Renal cortical epithelial cell (primary cell): ENCODE data around the gene FLNC. TPM values are rescaled to one million over a fixed set of nuclear protein-coding genes. Genes with fewer than 3 reads are reported as not detected.
A peak's percentile ranks its signal among the peaks of the same experiment; 100 is the strongest.

Experiments used
- DNase-seq: peaks from one replicate; pipeline ENCODE4 v3.0.0-alpha.2; 2011; ENCODE audit warnings: low read depth
- total RNA-seq: library from RNA; depleted of rRNA; stranded (reverse); fragments of >200 nt; gene quantifications from 2 replicates; pipeline ENCODE4 v1.2.3, GENCODE V29; 2014

The FLNC gene
- total RNA-seq, 1 donor from 2014 or later: 56.7 TPM

DNA sequence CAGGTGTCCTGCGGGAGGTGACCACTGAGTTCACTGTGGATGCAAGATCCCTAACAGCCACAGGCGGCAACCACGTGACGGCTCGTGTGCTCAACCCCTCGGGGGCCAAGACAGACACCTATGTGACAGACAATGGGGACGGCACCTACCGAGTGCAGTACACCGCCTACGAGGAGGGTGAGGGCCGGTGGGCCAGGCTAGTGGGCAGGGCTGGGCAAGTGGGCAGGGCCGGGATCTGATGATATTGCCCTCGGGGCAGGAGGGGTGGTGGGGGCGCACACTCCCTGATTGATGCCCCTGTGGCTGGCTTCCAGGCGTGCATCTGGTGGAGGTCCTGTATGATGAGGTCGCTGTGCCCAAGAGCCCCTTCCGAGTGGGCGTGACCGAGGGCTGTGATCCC, 15.8 kb downstream of the FLNC start:
- no peak for DNase-seq

DNA sequence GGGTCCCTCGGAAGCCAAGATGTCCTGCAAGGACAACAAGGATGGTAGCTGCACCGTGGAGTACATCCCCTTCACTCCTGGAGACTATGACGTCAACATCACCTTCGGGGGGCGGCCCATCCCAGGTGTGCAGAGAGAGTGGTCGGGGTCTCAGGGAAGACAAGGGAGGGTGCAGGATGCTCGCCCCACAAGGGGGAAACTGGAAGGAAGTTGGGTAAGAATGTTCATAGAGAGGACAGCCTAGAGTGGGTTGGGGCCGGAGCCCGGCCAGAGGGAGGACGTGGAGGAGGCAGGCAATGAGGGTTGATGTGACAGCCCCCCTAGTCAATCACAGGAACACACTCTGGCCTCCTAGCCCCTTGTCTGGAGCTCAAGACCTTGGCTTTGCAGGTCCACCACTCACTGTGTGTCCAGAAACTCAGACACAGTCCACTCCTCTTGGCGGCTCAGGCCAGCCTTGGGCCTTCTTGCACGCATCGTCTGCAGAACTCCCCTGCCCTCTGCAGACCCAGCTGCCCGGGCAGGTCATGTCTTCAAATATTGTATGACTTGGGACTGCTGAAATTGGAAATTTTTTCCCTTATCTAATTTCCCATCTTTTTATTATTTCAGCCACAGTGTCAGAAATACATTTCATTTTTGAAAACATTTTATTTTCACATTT, 16.7 kb downstream of the FLNC start:
- no peak for DNase-seq

DNA sequence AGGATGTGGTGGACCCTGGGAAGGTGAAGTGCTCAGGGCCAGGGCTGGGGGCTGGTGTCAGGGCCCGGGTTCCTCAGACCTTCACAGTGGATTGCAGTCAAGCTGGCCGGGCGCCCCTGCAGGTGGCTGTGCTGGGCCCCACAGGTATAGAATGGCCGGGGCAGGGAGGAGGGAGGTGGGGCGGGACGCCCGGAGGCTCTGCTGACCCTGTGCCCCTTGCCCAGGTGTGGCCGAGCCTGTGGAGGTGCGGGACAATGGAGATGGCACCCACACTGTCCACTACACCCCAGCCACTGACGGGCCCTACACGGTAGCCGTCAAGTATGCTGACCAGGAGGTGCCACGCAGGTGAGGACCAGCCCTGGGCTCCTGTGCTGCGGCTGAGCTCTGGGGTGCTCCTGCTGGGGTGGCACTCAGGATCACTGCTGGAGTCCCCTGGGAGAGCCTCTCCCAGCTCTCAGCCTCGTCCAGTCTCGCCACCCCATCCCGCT, 17.6 kb downstream of the FLNC start:
- DNase-seq: no peak

DNA sequence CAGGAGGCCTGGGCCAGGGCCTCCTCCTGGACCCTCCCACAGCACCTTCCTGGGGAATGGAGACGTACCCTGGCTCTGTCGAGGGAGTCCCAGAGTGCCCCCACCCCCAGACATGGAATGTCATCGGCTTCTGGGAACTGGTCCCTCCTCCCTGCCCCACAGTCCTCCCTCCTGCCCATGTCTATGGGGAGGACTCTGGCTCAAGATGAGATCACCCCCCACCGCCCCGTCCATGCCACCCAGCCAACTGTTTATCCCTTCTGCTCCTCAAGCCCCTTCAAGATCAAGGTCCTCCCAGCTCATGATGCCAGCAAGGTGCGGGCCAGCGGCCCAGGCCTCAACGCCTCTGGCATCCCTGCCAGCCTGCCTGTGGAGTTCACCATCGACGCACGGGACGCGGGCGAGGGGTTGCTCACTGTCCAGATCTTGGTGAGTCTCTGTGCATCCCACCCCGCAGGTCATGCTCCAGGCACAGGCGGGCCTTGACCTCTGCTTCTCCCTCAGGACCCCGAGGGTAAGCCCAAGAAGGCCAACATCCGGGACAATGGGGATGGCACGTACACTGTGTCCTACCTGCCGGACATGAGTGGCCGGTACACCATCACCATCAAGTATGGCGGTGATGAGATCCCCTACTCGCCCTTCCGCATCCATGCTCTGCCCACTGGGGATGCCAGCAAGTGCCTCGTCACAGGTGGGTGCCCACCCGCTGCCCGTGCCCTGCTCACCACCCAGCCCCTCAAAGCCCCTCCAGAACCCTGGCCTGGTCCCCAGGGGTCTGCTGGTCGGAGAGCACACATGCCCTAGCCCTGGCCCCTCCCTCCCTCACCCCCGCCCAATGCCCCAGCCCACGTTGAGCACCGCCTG, 18.3 kb downstream of the FLNC start:
- DNase-seq: no peak

DNA sequence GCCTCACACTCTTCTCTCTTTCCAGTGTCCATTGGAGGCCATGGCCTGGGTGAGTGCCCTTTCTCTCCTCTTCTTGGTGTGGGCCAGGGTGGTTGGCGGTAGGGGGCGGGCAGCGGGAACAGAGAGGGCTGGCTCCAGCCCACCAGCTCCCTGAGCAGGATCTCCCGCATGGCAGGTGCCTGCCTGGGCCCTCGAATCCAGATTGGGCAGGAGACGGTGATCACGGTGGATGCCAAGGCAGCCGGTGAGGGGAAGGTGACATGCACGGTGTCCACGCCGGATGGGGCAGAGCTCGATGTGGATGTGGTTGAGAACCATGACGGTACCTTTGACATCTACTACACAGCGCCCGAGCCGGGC, 18.9 kb downstream of the FLNC start:
- no peak for DNase-seq

DNA sequence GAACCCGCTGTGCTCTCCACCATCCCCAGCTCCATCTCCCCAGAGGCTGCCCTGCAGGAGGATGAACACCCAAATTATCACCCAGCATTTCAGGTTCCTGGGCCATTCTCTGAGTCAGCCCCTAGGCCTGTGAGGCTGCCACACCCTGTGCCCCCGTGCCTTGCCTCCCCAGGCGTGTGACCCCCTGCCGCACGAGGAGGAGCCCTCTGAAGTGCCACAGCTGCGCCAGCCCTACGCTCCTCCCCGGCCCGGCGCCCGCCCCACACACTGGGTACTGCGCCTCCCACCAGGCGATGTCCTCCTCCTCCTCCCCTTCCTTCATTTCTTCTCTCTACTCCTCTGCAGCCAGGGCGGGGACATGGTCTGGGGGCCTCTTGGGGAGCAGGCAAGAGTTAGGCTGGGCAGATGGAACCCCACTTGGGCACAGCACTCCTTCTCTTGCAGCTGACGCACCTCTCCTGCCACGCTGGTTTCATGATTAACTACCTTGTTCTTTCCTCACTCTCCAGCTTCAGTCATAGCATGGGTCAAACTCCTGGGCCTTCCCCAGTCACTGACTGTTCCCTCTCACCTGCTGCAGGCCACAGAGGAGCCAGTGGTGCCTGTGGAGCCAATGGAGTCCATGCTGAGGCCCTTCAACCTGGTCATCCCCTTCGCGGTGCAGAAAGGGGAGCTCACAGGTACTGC, 19.7 kb downstream of the FLNC start:
- DNase-seq: peak; percentile 73

DNA sequence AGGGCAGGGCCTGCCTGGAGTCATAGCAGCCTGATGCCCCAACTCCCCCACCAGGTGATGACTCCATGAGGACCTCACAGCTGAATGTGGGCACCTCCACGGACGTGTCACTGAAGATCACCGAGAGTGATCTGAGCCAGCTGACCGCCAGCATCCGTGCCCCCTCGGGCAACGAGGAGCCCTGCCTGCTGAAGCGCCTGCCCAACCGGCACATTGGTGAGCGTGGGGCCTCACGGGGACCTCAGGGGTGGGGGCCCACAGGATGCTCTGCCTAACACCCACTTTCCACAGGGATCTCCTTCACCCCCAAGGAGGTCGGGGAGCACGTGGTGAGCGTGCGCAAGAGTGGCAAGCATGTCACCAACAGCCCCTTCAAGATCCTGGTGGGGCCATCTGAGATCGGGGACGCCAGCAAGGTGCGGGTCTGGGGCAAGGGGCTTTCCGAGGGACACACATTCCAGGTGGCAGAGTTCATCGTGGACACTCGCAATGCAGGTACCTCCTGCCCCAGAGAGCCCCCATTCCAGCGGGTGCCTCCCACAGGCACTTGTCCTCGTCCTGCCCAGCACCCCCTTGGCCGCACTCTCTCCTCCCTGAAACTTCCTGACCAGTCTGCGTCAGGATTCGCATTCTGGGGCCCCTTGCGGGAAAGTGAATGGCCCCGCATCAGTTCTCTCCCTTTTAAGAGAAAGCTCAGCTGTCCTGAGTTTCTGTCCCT, 22.5 kb downstream of the FLNC start:
- no peak for DNase-seq

DNA sequence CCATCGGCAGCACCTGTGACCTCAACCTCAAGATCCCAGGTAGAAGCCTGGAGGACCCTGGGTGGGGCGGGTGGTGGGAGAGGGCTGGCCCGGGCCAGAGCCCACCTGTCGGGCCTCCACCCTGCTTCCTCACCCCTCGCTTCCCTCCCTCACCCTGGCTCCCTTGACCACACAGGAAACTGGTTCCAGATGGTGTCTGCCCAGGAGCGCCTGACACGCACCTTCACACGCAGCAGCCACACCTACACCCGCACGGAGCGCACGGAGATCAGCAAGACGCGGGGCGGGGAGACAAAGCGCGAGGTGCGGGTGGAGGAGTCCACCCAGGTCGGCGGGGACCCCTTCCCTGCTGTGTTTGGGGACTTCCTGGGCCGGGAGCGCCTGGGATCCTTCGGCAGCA, 23.6 kb downstream of the FLNC start:
- no peak for DNase-seq

DNA sequence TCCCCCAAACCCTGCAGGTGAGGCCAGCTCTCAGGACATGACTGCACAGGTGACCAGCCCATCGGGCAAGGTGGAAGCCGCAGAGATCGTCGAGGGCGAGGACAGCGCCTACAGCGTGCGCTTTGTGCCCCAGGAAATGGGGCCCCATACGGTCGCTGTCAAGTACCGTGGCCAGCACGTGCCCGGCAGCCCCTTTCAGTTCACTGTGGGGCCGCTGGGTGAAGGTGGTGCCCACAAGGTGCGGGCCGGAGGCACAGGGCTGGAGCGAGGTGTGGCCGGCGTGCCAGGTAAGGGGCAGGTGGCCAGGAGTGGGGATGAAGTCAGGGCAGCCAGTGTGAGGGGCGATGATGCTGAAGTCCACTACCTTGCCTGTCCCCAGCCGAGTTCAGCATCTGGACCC, 24.2 kb downstream of the FLNC start:
- no peak for DNase-seq

DNA sequence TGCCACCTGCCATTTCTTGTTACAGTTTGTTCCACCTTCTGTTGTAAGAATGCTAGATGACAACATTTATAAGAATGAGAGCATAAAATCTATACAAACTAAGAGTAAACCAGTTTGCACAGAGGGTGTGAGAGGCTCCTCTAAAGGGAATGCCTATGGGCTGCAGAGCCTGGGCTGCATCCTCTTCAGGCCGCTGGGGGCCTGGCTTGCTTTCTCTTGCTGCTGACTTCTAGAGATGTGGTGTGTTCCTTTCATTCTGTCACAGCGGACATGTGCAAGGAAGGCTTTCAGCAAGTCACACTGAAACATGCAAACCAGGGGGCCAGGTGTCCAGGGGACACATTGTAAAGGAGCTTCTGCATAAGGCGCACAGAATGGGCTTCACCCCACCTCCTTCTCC, 25.4 kb downstream of the FLNC start:
- DNase-seq: no peak

DNA sequence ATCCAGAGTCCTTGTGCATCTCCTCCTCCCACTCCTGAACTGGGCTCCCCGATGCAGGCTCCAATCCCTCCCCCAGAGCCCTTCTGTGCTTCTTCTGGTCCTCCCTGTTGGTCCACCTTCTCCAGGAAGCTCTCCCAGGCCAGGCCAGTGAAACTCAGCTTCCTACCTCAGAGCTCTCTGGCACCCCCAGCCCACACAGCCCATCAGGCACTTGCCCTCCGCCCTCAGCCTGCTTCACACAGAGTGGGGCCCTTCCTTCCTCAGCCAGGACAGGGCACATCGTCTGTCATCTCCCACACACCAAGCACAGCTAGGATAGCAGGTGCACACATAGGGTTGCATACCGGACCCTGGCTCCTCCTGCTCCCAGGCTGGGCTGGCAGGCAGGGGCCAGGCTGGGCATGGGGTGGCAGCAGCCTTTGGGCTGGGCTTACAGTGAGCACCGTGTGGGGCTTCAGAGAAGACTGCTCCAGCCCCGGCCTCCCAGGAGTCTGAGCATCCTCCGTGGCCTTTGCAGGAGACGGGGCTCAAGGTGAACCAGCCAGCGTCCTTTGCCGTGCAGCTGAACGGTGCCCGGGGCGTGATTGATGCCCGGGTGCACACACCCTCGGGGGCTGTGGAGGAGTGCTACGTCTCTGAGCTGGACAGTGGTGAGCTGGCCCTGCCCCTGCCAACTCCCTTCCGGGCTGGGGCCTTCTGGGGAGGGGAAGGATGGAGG, 26.0 kb downstream of the FLNC start:
- DNase-seq: no peak

DNA sequence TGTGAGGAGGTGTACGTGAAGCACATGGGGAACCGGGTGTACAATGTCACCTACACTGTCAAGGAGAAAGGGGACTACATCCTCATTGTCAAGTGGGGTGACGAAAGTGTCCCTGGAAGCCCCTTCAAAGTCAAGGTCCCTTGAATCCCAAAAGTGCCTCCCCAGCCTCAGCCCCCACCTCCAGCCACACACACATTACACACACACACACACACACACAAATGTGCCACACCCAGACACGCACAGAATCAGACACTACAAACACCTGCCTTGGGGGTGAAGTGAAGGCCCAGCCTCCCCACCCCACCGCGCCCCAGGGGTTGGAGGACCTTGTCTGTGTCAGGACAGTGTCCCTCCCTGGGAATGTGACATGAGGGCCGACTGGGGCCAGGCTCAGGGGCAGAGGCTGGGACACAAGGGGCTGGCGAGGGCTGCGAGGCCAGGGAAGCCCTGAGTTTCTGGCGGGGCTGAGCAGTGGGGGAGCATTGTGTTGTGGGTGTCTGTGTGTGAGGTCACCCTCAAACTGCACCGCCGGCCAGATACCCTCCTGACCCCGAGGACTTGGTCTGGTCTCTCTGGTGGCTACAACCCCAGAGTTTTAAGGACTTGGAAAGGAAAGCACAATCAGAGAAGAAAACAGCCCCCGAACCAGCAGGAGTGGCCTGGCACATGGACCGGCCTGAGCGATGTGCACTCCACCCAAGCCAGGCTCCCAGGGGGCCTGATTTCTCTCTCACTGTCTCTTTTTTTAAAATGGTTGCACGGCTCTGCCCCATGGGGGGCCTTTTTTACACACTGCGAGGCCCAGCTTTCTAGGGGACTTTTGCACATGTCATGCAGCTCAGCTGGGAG, 28.4 kb downstream of the FLNC start:
- no peak for DNase-seq

DNA sequence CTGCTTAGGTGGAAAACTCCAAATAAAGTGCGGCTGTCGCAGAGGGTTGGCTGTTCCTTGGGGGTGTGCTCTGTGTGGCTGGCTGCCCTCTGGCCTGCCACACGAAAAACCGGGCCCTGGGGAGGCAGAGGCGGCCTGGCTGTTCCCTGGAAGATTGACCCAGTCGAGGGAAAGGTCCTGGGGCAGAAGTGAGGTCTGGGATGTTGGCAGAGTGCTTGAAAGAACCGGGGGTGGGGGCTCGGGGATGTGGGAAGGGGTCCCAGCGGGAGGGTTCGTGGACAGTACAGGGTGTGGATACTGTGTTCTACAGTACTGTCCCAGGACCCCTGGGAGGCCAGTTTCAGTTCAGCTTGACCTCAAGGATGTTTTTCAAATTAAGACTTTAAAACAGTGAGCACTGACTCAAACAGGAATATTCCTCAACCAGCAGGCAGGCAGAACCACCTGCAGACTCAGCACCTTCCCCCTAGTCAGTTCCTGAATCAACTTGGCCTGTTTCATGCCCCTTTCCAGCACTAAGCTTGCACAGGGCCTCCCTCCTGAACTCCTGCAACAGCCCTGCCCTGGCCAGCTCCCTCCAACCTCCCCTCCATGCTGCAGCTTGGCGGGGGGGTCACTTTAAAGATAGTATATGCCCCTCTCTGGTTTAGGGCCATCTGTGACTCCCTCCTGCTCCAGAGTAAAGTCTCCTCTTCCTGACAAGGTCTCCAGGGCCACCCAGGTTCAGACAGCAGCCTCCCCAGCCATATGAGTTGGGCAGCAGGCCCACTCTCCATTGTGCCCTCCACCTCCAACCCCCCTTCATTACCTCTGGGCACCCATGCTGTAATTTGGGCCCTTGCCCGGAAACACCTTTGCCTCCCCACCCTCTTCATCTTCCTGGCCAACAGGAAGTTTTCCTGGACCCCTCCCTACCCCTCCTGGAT, 29.3 kb downstream of the FLNC start:
- DNase-seq: no peak

DNA sequence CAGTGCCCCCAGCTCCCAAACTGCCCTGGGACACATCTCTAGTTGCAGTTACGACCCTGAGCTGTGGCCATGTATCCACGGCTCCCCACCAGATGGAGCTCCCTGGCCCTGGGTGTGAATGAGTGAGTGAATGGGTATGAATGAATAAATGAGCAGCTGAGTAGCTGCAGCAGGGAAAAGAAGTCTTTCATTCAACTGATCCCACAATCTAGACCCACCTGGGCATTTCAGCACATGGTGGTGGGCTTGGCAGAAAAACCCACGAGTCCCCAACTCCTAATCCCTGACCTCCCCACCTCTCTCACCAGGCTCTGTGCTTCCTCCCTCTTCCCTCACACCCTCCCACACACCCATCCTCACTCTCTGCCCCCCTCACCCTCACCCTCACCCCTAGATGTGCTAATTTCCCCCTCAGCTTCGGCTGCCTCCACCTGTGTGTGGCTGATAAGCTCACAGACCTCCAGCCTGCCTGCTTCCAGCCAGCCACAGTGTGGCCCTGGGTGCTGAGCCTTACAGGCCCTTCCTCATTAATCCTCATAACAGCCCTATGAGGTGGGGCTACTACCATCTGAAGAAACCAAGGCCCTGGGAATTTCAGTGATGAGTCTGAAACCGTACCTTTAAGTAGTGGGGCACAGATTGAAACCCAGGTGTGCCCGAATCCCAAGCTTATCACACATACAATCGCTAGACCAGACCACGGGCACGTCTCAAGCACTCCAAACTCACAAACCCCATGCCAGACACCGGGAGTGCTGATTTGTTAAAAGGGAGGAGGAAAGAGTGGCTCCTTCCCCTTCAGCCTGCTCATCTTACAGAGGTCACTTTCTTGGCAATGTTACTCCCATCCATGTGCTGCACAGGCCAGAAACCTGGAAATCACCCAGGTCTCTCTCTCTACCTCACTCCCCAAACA, 30.2 kb downstream of the FLNC start:
- DNase-seq: no peak

DNA sequence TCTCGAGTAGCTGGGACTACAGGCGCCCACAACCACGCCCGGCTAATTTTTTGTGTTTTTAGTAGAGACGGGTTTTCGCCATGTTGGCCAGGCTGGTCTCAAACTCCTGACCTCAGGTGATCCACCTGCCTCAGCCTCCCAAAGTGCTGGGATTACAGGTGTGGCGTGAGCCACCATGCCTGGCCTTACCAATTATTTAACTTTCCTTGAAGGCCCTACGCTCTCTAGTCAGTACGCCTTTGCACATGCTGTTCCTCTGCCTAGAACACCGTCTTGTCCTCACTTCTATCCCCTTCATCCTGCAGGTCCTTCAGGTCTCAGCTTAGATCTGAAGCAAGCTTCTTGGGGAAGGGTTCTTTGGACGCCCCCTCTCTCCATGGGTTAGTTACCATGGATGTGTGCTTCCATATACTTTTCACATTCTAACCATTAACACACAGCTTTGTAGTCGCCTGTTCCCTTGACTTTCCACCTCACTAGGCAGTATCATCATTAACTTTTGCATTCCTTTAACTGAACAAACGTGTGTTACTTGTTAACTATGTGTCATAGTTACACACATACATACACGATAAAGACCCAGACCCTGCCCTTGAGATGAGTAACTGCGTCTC, 31.9 kb downstream of the FLNC start:
- no peak for DNase-seq

DNA sequence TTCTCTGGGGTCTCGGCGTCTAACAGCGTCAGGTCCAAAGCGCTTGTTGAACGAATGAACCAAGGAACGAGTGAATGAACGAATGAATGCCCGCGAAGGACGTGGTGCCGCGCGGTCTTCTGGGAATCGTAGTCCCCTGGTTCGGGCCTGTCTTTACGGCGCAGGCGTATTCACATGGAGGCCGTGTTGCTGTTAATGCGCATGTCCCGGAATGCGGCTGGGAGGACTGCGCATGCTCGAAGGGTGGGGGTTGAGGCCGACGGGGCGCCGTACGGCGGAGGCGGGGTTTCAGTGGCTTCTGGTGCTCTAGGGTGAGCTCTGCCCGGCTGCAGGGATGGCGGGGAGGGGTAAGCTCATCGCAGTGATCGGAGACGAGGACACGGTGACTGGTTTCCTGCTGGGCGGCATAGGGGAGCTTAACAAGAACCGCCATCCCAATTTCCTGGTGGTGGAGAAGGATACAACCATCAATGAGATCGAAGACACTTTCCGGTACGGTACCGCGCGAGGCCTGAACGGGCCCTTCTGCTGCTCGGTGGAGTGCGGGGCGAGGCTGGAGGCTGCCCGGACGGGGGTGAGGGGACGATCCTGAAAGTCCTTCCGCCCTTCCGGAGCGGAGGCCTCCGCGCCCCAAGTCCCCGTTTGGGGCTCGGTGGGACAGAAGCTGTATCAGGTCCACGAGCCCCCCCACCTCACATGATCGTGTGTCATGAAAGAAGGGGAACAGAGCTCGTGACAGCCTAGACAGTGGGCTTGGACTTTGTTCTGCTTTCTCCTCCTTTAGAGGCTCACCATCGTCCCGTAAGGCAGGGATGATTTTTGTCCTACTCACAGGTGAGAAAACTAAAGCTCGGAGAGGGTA, 32.6 kb downstream of the FLNC start, which contains the start of gene ATP6V1F:
Gene ATP6V1F (plus strand): TSS at position 286 of the 862 bp plus-strand sequence. CDS start 49 bp downstream, at position 335.
- peak; percentile 93 for DNase-seq
